SKM-1 (cell line): ENCODE data around the gene NT5C2.

ENCODE experiments used
- DNase-seq: peaks from one replicate; lab custom pipeline; 2025; ENCODE audit not compliant: unreplicated experiment; lab: John Stamatoyannopoulos, UW

Gene NT5C2

GRCh38 chr10:103125323-103126267 lies 67.5 kb downstream of the NT5C2 start:
- DNase-seq: no peak

- no peak for DNase-seq
Measured at GRCh38 chr10:103124420-103125096, 68.5 kb downstream of the NT5C2 start.

GRCh38 chr10:103123282-103124024 lies 69.6 kb downstream of the NT5C2 start:
- DNase-seq: no peak

GRCh38 chr10:103120977-103121735 lies 71.9 kb downstream of the NT5C2 start:
- no peak for DNase-seq

GRCh38 chr10:103120546-103120945 lies 72.5 kb downstream of the NT5C2 start:
- no peak for DNase-seq

- DNase-seq: no peak
Measured at GRCh38 chr10:103117247-103117646, 75.8 kb downstream of the NT5C2 start.

GRCh38 chr10:103114876-103115275 lies 78.2 kb downstream of the NT5C2 start:
- DNase-seq: no peak

- DNase-seq: no peak
Measured at GRCh38 chr10:103111918-103112877, 80.9 kb downstream of the NT5C2 start.

- DNase-seq: no peak
Measured at GRCh38 chr10:103111031-103111917, 81.8 kb downstream of the NT5C2 start.

GRCh38 chr10:103110407-103110806 lies 82.7 kb downstream of the NT5C2 start:
- no peak for DNase-seq

GRCh38 chr10:103109821-103110220 lies 83.3 kb downstream of the NT5C2 start:
- DNase-seq: no peak

GRCh38 chr10:103106539-103106938 lies 86.5 kb downstream of the NT5C2 start:
- no peak for DNase-seq

- no peak for DNase-seq
Measured at GRCh38 chr10:103105462-103105861, 87.6 kb downstream of the NT5C2 start.

GRCh38 chr10:103104721-103105120 lies 88.4 kb downstream of the NT5C2 start:
- no peak for DNase-seq

GRCh38 chr10:103103989-103104388 lies 89.1 kb downstream of the NT5C2 start:
- DNase-seq: no peak

GRCh38 chr10:103102195-103102594 lies 90.9 kb downstream of the NT5C2 start:
- DNase-seq: no peak

- no peak for DNase-seq
Measured at GRCh38 chr10:103100620-103101019, 92.5 kb downstream of the NT5C2 start.

GRCh38 chr10:103098240-103098639 lies 94.8 kb downstream of the NT5C2 start:
- no peak for DNase-seq

GRCh38 chr10:103096130-103096529 lies 96.9 kb downstream of the NT5C2 start:
- DNase-seq: no peak
